HG03025 (cell line): ENCODE results near the gene REEP3.
"Not testable (repeated sequence)": the region's sequence is repeated elsewhere in the genome, so short reads cannot be mapped to it uniquely, and the experiment has no call there.

ENCODE experiments used
- ATAC-seq: cut with Tn5 transposase; IDR thresholded peaks from one replicate; pipeline ENCODE4 v1.9.1; 2021; ENCODE audit warnings: mild to moderate bottlenecking, moderate library complexity; ENCODE audit not compliant: unreplicated experiment, low FRiP score

REEP3 gene

DNA sequence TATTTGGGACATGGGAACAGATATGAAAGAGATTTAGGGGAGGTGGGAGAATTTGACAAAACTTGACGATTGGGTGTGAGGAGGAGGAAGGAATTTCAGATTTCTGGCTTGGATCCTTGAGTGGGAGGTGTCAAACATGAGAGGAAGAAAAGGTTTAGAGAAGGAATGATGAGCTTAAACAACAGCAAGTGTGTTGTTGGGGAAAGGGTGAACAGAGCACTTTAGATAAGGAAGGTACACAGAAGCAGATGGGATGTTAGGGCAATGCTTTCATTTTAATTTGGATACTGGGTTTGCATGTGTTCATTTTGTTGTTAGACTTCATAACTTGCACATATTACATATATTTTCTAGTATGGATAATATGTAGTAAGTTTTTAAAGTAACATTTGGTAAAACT, 23.2 kb downstream of the REEP3 start:
- ATAC-seq = no peak

DNA sequence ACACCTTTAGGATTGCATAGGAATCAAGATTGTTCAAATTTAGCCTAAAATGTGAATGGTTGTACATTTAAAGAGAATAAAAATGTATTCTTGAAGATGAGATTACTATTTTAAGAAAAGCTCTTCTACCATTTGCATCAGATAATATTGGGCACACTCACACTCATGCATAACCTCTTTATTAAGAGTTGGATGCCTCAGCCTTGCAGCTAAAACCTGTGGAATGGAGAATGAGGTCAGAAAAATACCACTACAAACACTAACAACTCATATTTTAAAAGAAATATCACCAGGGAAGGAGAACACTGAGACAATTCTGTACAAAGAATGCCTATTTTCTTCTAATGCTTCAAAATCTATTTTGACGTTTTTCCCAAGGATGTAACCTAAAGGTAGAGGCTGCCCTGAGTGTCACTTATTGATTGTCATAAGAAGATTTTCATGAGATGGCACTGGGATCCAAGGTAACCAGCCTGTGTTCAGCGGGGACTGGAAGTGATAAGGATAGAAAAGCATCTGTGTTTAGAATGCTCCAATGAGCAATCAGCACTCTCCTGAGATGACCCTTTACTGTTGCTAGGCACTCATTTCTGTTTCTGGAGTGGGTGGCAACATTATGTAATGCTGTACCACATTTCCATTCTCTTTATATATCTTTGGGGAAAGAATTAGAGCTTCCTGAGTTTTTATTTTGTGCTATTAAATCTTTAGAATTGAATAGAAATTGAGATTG, 26.6 kb downstream of the REEP3 start:
- no peak for ATAC-seq

- no peak for ATAC-seq
Observed at GRCh38 chr10:63548860-63549259, 27.7 kb downstream of the REEP3 start.

DNA sequence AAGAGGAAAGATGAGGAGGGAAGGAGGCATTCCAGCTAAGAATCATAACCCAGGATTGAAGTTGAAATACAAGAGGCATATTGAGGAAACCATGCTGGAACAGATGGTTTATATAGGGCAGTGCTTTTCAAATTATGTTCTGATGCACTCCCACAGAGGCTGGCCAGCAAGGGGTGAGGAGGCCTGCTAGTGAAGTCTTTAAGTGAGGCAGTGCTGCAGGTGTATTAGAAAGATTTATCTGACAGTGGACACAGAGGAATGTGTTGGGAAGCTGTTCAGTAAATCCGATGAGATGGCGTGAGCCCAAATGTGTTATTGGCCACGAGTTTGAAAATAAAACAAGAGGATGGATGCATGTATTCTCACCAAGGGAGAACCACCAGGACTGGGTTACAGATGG, 28.6 kb downstream of the REEP3 start:
- ATAC-seq = no peak

DNA sequence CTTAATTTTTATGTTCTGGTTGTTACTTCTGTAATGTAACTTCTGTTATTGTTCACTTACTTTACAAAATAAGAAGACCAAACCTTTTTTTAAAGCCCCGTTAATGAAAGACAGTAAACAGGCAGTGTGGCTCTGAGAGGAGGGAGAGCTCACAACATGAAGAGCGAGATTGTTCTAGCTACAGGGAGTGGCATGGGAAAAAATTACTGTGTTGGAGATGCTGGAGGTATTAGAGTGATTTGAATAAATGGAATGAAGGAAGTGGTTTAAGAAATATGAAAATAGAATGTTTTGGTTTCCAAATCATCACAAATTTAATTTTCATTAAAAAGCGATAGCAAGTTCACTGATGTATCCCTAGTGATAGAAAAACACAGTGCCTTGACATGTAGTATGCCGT, 31.8 kb downstream of the REEP3 start:
- no peak for ATAC-seq

- ATAC-seq = no peak
Observed at GRCh38 chr10:63553473-63553872, 32.3 kb downstream of the REEP3 start.

DNA sequence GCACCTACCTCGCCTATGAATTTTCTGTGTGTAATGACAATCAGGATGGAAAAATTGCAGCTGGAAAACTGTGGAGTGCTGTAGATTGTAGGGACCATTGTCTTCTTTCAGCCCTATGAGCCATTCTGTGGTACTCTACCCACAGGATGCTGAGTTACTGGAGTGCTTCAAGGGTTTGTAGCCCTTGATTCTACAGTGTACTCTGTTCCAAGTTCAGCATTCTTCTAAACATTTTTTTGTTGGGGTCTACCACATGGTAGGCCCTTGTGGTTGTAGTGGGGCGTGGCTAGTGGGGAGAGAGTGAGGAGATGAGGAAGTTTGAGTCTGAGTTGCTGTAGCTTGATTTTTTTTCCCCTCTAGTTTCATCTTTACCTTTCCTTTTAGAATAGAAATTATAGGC, 33.5 kb downstream of the REEP3 start:
- ATAC-seq = no peak

- no peak for ATAC-seq
Observed at GRCh38 chr10:63555330-63555729, 34.1 kb downstream of the REEP3 start.

DNA sequence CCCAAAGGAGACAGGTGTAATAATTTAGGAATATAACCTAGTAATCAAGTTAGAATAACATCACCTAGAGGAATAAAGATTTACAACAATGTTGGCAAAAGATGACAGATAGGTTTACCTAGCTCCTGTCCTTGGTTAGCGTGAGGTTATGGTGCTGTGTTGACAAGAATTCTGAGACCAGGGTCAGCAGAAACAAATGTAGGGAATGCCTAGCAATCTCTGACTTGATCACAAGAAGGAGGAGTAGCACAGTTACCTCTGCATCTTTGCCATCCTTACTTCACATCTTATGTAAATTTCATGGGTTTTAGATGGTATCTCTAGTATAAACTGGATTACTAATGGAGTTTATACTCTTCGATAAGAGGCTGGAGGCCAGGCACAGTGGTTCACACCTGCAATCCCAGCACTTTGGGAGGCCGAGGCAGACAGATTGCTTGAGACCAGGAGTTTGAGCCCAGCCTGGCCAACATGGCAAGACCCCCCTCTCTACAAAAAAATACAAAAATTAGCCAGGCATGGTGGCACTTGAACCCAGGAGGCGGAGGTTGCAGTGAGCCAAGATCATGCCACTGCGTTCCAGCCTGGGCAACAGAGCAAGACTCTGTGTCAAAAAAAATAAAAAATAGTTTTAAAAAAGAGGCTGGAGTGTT, 37.1 kb downstream of the REEP3 start:
- no peak for ATAC-seq

DNA sequence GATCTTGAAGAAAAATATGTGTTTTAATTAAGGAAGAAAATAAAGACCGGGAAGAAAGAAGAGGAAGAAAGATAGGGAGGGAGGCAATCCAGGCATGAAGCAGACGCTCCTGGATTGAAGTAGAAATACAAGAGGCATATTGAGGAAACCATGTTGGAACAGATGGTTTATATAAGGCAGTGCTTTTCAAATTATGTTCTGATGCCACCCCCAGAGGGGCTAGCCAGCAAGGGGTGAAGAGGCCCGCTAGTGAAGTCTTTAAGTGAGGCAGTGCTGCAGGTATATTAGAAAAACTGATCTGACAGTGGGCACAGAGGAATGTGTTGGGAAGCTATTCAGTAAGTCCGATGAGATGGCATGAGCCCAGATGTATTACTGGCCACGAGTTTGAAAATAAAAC, 40.1 kb downstream of the REEP3 start:
- no peak for ATAC-seq

DNA sequence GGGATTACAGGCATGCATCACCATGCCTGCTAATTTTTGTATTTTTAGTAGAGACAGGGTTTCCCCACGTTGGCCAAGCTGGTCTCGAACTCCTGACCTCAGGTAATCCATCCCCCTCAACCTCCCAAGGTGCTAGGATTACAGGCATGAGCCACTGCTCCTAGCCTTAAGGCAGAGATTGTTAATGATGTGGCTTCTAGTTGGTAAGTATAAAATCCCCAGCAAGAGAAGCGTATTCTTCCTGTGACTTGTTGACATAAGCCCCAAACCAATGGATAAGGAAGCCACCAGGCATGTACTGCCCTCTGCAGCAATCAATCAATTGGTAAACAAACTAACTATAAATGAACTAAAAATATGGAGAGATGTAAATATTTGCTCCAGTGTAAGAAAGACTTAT, 41.2 kb downstream of the REEP3 start:
- ATAC-seq = no peak

- no peak for ATAC-seq
Observed at GRCh38 chr10:63562857-63563256, 41.7 kb downstream of the REEP3 start.

- ATAC-seq = no peak
Observed at GRCh38 chr10:63563623-63564022, 42.4 kb downstream of the REEP3 start.

DNA sequence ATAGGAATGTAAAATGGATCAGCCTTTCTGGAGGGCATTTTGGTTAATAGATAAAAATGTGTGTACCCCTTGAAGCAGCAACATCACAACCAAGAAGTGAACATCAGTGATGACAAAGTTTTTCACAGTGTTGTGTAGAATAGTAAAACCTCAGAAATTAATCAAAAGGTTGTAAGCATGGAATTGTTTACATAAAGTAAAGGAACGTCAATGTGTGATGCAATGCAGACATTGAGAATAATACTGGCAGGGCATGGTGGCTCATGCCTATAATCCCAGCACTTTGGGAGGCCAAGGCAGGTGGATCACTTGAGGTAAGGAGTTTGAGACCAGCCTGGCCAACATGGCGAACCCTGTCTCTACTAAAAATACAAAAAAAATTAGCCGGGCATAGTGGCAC, 43.5 kb downstream of the REEP3 start:
- ATAC-seq = not testable (repeated sequence)

GRCh38 chr10:63573068-63573697, 52.0 kb downstream of the REEP3 start:
- ATAC-seq = no peak

DNA sequence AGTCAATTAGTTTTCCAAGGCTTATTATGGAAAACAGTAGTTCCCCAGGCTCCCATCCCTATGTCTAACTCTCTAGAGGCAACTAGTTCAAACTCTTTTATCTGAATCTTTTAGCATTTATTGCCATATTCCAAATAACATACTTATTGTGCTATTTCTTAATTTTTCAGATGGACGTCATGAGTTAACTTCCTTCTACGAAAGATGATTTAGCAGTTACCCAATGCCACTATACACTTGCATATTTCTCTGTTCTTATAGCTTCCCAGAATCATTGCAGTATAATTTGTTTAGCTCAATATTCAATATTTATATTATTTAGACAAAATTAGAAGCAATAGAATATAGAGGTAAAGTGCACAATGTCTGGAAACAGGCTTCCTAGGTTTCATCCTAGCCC, 52.8 kb downstream of the REEP3 start:
- no peak for ATAC-seq

- no peak for ATAC-seq
Observed at GRCh38 chr10:63576501-63576900, 55.3 kb downstream of the REEP3 start.

GRCh38 chr10:63578501-63578900, 57.3 kb downstream of the REEP3 start:
- no peak for ATAC-seq

DNA sequence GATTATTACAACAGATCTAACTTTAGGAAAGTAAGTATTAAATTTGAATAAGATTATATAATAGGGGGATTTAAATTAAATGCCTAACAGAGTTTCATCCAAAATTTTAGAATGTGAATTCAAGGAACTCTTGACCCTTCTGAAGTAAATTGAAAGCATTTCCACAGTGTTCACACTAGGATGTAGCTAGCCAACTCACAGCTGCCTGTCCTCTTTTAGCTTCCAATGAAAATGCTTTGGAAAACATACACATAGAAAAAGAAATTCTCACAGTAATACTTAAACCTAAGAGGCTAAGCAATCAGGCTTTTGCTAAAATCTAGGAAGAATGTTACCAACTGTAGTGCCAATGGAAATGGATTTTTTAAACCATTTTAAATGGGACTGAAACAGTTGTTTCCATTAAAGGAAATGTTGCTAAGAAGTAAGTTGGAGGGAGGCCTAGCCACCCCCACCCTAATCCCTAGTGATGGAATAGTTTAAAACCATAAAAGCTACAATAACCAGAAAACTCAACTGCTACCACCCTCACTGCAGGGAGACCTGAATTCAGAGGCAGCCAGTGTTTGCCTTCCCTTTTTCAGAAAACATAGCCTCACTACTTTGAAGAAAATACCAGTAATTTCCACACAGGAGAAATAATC, 58.3 kb downstream of the REEP3 start:
- no peak for ATAC-seq

DNA sequence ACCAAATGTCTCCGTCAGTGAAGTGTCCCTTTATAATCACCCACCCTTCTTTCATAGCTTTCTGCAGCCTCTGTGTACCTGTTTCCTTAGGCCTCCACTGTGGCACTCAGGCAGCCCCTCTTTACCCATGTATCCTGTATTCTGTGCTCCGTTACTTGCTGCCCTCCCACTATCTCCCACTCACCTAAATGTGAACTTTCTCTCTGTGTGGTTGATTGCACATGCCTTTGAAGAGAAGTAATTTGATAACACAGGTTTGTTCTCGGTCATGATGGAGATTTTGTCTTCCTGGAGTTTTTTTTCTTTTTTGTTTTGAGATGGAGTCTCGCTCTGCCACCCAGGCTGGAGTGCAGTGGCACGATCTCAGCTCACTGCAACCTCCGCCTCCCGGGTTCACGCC, 61.5 kb downstream of the REEP3 start:
- no peak for ATAC-seq

- ATAC-seq = no peak
Observed at GRCh38 chr10:63583397-63583796, 62.2 kb downstream of the REEP3 start.
